ENCODE measurements around the gene NAA35.

NAA35 gene

GRCh38 chr9:85960688-85961093 lies 19.7 kb downstream of the NAA35 start:
- H3K4me3 ChIP-seq (replicated peaks; ENCODE audit: insufficient read depth, low read length) = no peak overlapping the region
- H3K27me3 ChIP-seq (ENCODE audit: insufficient read depth, poor library complexity, severe bottlenecking) = no peaks in the 10 kb centered on the region
- no peak overlapping the region for H3K27ac ChIP-seq (replicated peaks)
- DNase-seq (ENCODE audit: low read depth in 1 of 2, low spot score in 1 of 2) = no peak
- TF ChIP-seq POLR2AphosphoS5 (IDR thresholded peaks at IDR 0.05; ENCODE audit: low read depth) (no peak), REST (IDR thresholded peaks at IDR 0.05; ENCODE audit: insufficient replicate concordance, low read depth) (no peak)
- TF ChIP-seq, protein P1, sequence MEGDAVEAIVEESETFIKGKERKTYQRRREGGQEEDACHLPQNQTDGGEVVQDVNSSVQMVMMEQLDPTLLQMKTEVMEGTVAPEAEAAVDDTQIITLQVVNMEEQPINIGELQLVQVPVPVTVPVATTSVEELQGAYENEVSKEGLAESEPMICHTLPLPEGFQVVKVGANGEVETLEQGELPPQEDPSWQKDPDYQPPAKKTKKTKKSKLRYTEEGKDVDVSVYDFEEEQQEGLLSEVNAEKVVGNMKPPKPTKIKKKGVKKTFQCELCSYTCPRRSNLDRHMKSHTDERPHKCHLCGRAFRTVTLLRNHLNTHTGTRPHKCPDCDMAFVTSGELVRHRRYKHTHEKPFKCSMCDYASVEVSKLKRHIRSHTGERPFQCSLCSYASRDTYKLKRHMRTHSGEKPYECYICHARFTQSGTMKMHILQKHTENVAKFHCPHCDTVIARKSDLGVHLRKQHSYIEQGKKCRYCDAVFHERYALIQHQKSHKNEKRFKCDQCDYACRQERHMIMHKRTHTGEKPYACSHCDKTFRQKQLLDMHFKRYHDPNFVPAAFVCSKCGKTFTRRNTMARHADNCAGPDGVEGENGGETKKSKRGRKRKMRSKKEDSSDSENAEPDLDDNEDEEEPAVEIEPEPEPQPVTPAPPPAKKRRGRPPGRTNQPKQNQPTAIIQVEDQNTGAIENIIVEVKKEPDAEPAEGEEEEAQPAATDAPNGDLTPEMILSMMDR (IDR thresholded peaks at IDR 0.05; ENCODE audit: insufficient read depth, low read length) = no peak

- no peak overlapping the region for H3K27ac ChIP-seq (replicated peaks)
- no peak for TF ChIP-seq POLR2AphosphoS5 (IDR thresholded peaks at IDR 0.05; ENCODE audit: low read depth)
- no peak for TF ChIP-seq REST (IDR thresholded peaks at IDR 0.05; ENCODE audit: insufficient replicate concordance, low read depth)
- TF ChIP-seq SPI1 (IDR thresholded peaks at IDR 0.05; ENCODE audit: borderline replicate concordance, low read depth) = no peak
- TF ChIP-seq, protein P1 (IDR thresholded peaks at IDR 0.05; ENCODE audit: insufficient read depth, low read length) = no peak
- no peak for TF ChIP-seq GABPA (IDR thresholded peaks at IDR 0.05; ENCODE audit: low read depth)
- no peaks in the 10 kb centered on the region for H3K27me3 ChIP-seq (ENCODE audit: insufficient read depth, poor library complexity, severe bottlenecking)
- no peak for DNase-seq (ENCODE audit: low read depth in 1 of 2, low spot score in 1 of 2)
- H3K4me3 ChIP-seq (replicated peaks; ENCODE audit: insufficient read depth, low read length) = no peak overlapping the region
These were observed 23.6 kb downstream of the NAA35 start for GRCh38 chr9:85964526-85964925.

GRCh38 chr9:85964949-85965348 lies 24.0 kb downstream of the NAA35 start:
- Histone ChIP-seq H3K27ac (replicated peaks) (no peak overlapping the region), H3K27me3 (ENCODE audit: insufficient read depth, poor library complexity, severe bottlenecking) (no peaks in the 10 kb centered on the region), H3K4me3 (replicated peaks; ENCODE audit: insufficient read depth, low read length) (no peak overlapping the region)
- TF ChIP-seq SPI1 (IDR thresholded peaks at IDR 0.05; ENCODE audit: borderline replicate concordance, low read depth) (no peak), GABPA (IDR thresholded peaks at IDR 0.05; ENCODE audit: low read depth) (no peak), REST (IDR thresholded peaks at IDR 0.05; ENCODE audit: insufficient replicate concordance, low read depth) (no peak), POLR2AphosphoS5 (IDR thresholded peaks at IDR 0.05; ENCODE audit: low read depth) (no peak)
- TF ChIP-seq, protein P1 (IDR thresholded peaks at IDR 0.05; ENCODE audit: insufficient read depth, low read length) = no peak
- no peak for DNase-seq (ENCODE audit: low read depth in 1 of 2, low spot score in 1 of 2)

Data from HL-60 (cell line).